NCI-H510A (cell line): ENCODE results near the gene NPC1L1.

Source experiments
- DNase-seq: peaks from one replicate; lab custom pipeline; 2025; lab: John Stamatoyannopoulos, UW

The NPC1L1 gene

DNA sequence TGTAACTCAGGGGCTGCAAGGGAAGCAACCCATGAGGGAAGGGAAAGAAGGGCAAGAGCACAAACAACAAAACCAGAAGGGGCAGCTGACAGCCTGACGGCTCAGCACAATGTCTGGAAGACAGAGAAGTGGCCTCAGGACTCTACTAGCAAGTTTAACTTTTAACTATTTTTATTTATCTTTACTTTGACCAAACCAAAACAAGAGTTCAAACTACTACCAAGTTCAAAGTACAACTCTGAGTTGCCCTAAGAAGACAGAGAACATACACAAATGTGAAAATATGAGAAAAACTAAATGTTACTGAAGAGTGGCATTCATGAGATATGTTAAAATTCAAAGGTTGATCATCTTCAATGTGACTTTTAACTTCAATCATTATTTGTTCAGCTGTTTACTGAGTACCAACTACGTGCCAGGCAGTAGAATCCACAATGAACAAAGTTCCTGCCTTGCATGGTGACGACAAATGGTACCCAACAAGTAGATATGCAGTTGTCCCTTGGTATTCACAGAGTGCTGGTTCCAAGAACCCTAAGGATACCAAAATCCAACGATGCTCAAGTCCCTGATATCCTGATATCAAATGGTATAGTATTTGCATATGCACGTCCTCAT, 70.4 kb downstream of the NPC1L1 start:
- DNase-seq: no peak

DNA sequence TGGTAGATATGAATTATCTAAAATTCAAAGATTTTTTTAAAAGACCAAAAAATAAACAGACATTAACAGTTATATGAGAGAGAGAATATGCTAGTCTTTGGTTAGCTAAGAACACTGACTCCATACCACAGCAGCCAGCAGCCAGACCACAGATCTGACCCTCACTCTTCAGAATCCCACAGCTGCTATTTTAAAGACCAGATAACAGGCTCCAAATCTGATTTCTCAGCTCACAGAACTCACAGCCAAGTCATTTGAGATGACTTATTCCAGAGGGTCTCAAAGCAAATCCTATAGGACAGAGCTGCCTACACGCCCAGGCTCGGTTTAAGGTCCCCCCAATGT, 71.0 kb downstream of the NPC1L1 start:
- DNase-seq: no peak

DNA sequence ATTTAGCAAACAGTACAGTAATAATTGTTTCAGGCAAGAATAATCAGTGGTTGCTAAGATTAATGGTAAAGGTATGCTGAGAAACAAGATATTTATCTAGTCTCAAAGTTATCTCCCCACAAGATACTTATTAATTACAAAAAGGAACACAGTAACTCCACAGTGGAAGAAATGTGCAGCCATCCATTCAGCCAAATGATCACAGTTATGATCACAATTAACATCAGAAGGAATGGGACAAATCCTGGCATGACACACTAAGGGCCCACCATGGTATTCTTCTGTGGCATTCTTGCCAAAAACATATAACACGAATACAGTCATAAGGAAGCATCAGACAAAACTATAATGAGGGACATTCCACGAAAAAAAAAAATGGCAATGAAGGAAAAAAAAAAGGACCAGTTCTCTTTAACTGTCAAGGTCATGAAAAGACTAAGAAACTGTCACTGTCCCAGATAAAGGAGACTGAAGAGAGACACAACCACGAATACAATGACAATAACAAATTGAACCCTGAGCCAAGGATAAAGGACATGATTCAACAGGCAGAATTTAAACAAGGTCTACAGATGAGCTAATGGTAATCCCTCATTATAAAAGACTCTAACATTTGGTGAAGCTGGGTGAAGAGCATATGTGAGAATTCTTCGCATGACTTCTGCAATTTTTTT, 71.5 kb downstream of the NPC1L1 start:
- DNase-seq: no peak

DNA sequence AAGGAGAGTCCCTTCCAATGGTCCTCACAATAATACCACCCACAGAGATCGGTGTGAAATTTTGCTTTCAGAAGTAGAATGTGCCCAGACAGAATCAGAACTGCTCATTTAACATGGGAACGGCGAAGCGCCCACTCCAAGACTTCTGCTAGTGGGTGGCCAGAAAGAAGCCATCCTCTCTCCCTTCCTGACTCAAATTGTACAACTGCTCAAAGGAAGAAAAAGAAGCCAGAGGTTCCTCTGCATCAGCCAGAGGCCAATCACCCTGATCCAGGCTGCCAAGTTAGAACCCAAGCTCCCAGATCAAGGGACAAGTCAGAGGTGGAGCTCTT, 73.9 kb downstream of the NPC1L1 start:
- DNase-seq: no peak

DNA sequence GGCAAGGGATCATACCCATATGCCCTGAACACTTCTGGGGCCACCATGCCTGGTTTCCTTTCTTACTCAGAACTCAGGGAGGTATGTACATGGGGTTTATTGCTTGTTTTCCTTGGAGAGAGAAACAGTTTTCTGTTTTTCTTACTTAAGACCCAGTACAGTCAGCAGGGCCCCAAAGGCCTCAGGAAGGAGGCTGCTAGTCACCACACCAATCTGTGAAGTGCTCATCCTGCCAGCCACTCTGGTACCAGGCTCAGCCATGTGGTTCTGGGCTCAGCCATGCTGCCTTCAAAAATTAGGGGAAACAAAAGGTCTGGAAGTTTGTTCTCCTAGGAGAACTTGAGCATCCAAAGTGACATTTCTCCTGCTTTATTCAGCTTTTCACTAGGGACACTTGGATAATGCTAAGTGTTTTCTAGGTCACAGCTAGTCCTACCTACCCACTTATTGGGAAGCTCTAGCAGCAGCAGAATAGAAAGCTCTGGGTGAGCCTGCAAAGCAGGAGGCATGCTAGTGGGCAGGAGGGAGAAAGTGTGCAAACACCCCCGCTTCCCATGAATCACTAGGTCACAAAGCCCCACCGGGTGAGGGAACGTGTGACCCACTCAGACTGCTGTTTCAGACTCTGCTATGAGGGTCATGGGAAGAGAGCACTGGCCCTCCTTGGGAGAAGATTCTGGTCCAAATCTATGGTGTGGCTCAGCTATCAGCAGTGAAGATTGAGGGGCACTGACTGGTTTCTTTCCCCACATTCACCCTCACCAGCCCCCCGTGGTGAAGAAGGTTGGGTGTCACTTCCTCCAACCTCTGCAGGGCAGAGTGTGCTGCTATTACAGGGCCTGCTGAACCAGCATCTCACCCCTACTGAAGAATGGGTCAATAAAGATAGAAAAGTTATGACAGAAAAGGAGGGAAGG, 74.6 kb downstream of the NPC1L1 start:
- DNase-seq: no peak

DNA sequence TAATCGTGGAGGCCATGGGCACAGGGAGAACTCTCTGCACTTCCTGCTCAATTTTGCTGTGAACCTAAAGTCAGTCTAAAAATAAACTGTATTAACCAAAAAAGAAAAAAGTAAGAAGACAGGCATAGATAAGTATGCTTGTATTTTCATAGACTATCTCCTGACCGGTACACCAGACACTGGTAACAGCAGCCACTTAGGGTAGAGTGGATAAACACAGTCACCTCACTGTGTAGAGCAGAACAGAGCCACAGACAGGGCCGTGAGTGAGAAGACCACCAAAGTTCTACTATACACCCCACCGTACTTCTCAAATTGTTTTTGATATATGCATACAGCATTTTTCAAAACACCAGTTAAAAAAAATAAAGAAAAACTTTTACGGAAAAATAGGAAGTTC, 75.6 kb downstream of the NPC1L1 start:
- no peak for DNase-seq

DNA sequence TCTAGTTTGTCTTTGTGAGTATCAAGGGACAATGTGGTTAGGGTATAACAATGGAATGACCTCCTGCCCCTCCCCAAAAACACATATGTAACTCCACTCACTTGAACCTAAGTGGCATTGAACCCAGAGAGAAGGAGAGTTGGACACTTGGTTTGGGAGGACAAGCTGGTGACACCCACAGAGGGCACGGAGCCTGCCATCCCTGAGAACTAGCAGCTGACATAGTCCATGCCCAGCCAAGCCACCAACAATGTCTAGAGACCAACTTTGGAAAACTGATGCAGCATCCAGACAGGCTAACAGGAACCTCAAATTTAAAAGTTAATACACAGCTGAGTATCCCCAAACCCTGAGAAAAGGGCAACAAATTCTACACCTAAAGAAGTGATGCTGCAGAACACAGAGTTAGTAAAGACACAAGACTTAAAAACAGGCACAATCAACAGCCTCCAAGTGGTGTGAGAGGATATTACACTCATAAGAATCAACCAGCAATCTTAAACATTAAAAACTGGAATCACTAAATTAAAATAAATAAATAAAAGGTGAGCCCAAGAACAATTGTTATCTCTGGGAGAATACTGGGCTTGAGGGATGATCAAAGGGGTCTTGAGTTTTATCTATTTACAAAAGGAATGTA, 77.8 kb downstream of the NPC1L1 start:
- no peak for DNase-seq
